GM18502 (cell line): ENCODE results near the gene PRKACB.
A peak's percentile ranks its signal among the peaks of the same experiment; 100 is the strongest.

Experiments used
- ATAC-seq: cut with Tn5 transposase; IDR thresholded peaks from one replicate; pipeline ENCODE4 v1.9.1; 2021; ENCODE audit warnings: mild to moderate bottlenecking; ENCODE audit not compliant: unreplicated experiment, poor library complexity

Gene PRKACB

GRCh38 chr1:84143796-84144565 is at the start of gene PRKACB:
PRKACB (plus strand) TSS chr1:84144271; CDS start chr1:84144362, 91 bp downstream.
- ATAC-seq = peak; percentile 97

- ATAC-seq = no peak
These were observed 48.8 kb upstream of the PRKACB start for GRCh38 chr1:84095308-84095707.

- ATAC-seq = no peak
These were observed 47.9 kb upstream of the PRKACB start for GRCh38 chr1:84096176-84096575.

- no peak for ATAC-seq
These were observed 42.9 kb upstream of the PRKACB start for GRCh38 chr1:84101204-84101603.

- peak; percentile 80 for ATAC-seq
These were observed 40.7 kb upstream of the PRKACB start for GRCh38 chr1:84103197-84103992.

GRCh38 chr1:84107538-84107937 is 36.5 kb upstream of the PRKACB start:
- ATAC-seq = peak; percentile 81

- peak; percentile 4 for ATAC-seq
These were observed 36.1 kb upstream of the PRKACB start for GRCh38 chr1:84107955-84108354.

GRCh38 chr1:84108900-84109578 is 35.0 kb upstream of the PRKACB start:
- ATAC-seq = no peak

- ATAC-seq = no peak
These were observed 33.4 kb upstream of the PRKACB start for GRCh38 chr1:84110629-84111028.

- no peak for ATAC-seq
These were observed 27.5 kb upstream of the PRKACB start for GRCh38 chr1:84116558-84116957.

- ATAC-seq = no peak
These were observed 26.2 kb upstream of the PRKACB start for GRCh38 chr1:84117868-84118267.

GRCh38 chr1:84121360-84121759 is 22.7 kb upstream of the PRKACB start:
- no peak for ATAC-seq

GRCh38 chr1:84122780-84123382 is 21.2 kb upstream of the PRKACB start:
- ATAC-seq = peak; percentile 73

- no peak for ATAC-seq
These were observed 10.6 kb upstream of the PRKACB start for GRCh38 chr1:84133479-84133878.

GRCh38 chr1:84135341-84135740 is 8.7 kb upstream of the PRKACB start:
- ATAC-seq = no peak

GRCh38 chr1:84141182-84142003 is 2.7 kb upstream of the PRKACB start:
- ATAC-seq = no peak

- no peak for ATAC-seq
These were observed 997 bp downstream of the PRKACB start for GRCh38 chr1:84145068-84145467.

GRCh38 chr1:84146411-84147032 is 2.5 kb downstream of the PRKACB start:
- ATAC-seq = no peak

- no peak for ATAC-seq
These were observed 4.7 kb downstream of the PRKACB start for GRCh38 chr1:84148758-84149157.
